Measurements from ENCODE around the gene USF2. TPM values are rescaled to one million over a fixed set of nuclear protein-coding genes. Genes with fewer than 3 reads are reported as not detected.

The USF2 gene
- polyA plus RNA-seq, 1 donor from 2014 or later: 107 TPM

GRCh38 chr19:35307931-35308330 lies 39.2 kb downstream of the USF2 start:
- Histone ChIP-seq H3K27me3 (ENCODE audit: insufficient read depth, low read depth, low read length) (no peaks in the 10 kb centered on the region), H3K9ac (ENCODE audit: low read length) (no peak overlapping the region), H3K4me2 (ENCODE audit: low read length) (no peak overlapping the region), H3K9me2 (ENCODE audit: insufficient read depth, low read length) (no peaks in the 10 kb centered on the region), H3F3A (ENCODE audit: insufficient read depth, low read length, poor library complexity, severe bottlenecking) (no peaks in the 10 kb centered on the region), H2AFZ (ENCODE audit: low read depth, low read length) (no peak overlapping the region), H3K27ac (ENCODE audit: low read length) (no peak overlapping the region), H3K79me2 (replicated peaks; ENCODE audit: insufficient read depth, low read length) (no peaks in the 10 kb centered on the region), H4K20me1 (ENCODE audit: insufficient read depth) (no peaks in the 10 kb centered on the region), H3K9me3 (ENCODE audit: low read length) (no peaks in the 10 kb centered on the region), H3K36me3 (ENCODE audit: insufficient read depth, low read length) (no peaks in the 10 kb centered on the region), H3K4me3 (ENCODE audit: low read length) (no peak overlapping the region)
- TF ChIP-seq EZH2 (IDR thresholded peaks at IDR 0.05; ENCODE audit: borderline replicate concordance, insufficient read depth, low read length, poor library complexity, severe bottlenecking) (no peak), TAF1 (IDR thresholded peaks at IDR 0.05; ENCODE audit: low read depth) (no peak), CTCF (IDR thresholded peaks at IDR 0.05; ENCODE audit: poor library complexity, severe bottlenecking) (no peak), RAD21 (conservative IDR thresholded peaks at IDR 0.05) (no peak), SMC3 (conservative IDR thresholded peaks at IDR 0.05; ENCODE audit: poor library complexity) (no peak), REST (IDR thresholded peaks at IDR 0.05; ENCODE audit: borderline replicate concordance) (no peak), MXI1 (conservative IDR thresholded peaks at IDR 0.05; ENCODE audit: poor library complexity, severe bottlenecking) (no peak), EP300 (conservative IDR thresholded peaks at IDR 0.05; ENCODE audit: poor library complexity, severe bottlenecking) (no peak), POLR2AphosphoS5 (IDR thresholded peaks at IDR 0.05) (no peak)

GRCh38 chr19:35308910-35309309 lies 40.1 kb downstream of the USF2 start:
- Histone ChIP-seq H3K4me3 (ENCODE audit: low read length) (no peak overlapping the region), H3K27ac (ENCODE audit: low read length) (no peak overlapping the region), H3K9ac (ENCODE audit: low read length) (no peak overlapping the region), H3K4me2 (ENCODE audit: low read length) (no peak overlapping the region), H3K27me3 (ENCODE audit: insufficient read depth, low read depth, low read length) (no peaks in the 10 kb centered on the region), H3K79me2 (replicated peaks; ENCODE audit: insufficient read depth, low read length) (no peaks in the 10 kb centered on the region), H3K36me3 (ENCODE audit: insufficient read depth, low read length) (no peaks in the 10 kb centered on the region), H2AFZ (ENCODE audit: low read depth, low read length) (no peak overlapping the region), H3K9me2 (ENCODE audit: insufficient read depth, low read length) (no peaks in the 10 kb centered on the region), H4K20me1 (ENCODE audit: insufficient read depth) (no peaks in the 10 kb centered on the region), H3K9me3 (ENCODE audit: low read length) (no peaks in the 10 kb centered on the region), H3F3A (ENCODE audit: insufficient read depth, low read length, poor library complexity, severe bottlenecking) (no peaks in the 10 kb centered on the region)
- TF ChIP-seq EZH2 (IDR thresholded peaks at IDR 0.05; ENCODE audit: borderline replicate concordance, insufficient read depth, low read length, poor library complexity, severe bottlenecking): no peak
- TF ChIP-seq CTCF (IDR thresholded peaks at IDR 0.05; ENCODE audit: poor library complexity, severe bottlenecking): no peak
- TF ChIP-seq RAD21 (conservative IDR thresholded peaks at IDR 0.05): no peak
- TF ChIP-seq POLR2AphosphoS5 (IDR thresholded peaks at IDR 0.05): no peak
- TF ChIP-seq TAF1 (IDR thresholded peaks at IDR 0.05; ENCODE audit: low read depth): no peak
- no peak for TF ChIP-seq REST (IDR thresholded peaks at IDR 0.05; ENCODE audit: borderline replicate concordance)
- TF ChIP-seq EP300 (conservative IDR thresholded peaks at IDR 0.05; ENCODE audit: poor library complexity, severe bottlenecking): no peak

All from neural cell (in vitro differentiated cells).